Measurements from ENCODE around the gene ZNF771.

DNA sequence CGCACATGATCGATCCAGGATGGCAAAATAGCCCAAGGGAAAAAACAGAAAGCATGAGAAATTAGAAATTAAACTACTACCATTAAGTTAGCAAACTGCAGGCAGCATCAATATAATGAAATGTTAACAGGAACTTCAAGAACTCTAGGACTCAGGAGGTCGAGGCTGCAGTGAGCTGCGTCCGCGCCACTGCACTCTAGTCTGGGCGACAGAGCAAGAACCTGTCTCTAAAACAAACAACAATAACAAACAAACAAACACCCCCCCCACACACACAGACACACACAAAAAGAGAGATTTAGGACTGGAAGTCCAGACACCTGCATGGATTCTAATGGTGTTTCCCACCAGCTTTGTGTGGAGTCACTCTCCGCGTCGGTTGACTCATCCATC is 38.8 kb downstream of the ZNF771 start:
- TF ChIP-seq POLR2A (IDR thresholded peaks at IDR 0.05; ENCODE audit: low read length) (no peak), GATA1 (IDR thresholded peaks at IDR 0.05; ENCODE audit: low read depth, low read length) (no peak)
